Spleen (tissue), 11 donors: ENCODE measurements around the gene AOC2. TPM values are rescaled to one million over a fixed set of nuclear protein-coding genes. Genes with fewer than 3 reads are reported as not detected.
"Not testable (repeated sequence)": the region's sequence is repeated elsewhere in the genome, so short reads cannot be mapped to it uniquely, and the experiment has no call there.

Experiments
- DNase-seq: peaks from one replicate; pipeline ENCODE4 v3.0.0-alpha.2; 2020
- H3K27ac ChIP-seq, 8 donors: fragments of 200-600 bp; sonication (generic) in 7 of 8; 1 replicate in 4 of 8; 2 replicates in 4 of 8; pipeline versions ENCODE4 v1.5.0 to v1.8.0; 2016 to 2021; ENCODE audit warnings: inconsistent platforms in 4 of 8, mild to moderate bottlenecking in 4 of 8, moderate library complexity in 1 of 8
- H3K27me3 ChIP-seq, 7 donors: fragments of 200-600 bp; sonication (generic) in 6 of 7; replicated peaks in 1 of 7; 1 replicate in 4 of 7; 2 replicates in 3 of 7; pipeline versions ENCODE4 v1.5.0 to v1.8.0; 2016 to 2021; ENCODE audit warnings: inconsistent platforms in 3 of 7, mild to moderate bottlenecking in 1 of 7
- H3K36me3 ChIP-seq, 6 donors: fragments of 200-600 bp; sonication (generic) in 5 of 6; 1 replicate in 4 of 6; 2 replicates in 2 of 6; pipeline versions ENCODE4 v1.5.0 to v1.8.0; 2016 to 2021; ENCODE audit warnings: inconsistent platforms in 2 of 6
- H3K4me1 ChIP-seq, 6 donors: fragments of 200-600 bp; sonication (generic) in 5 of 6; 1 replicate in 3 of 6; 2 replicates in 3 of 6; pipeline versions ENCODE4 v1.5.0 to v1.8.0; 2016 to 2021; ENCODE audit warnings: inconsistent platforms in 3 of 6
- H3K4me3 ChIP-seq, 8 donors: fragments of 200-600 bp; sonication (generic) in 7 of 8; 1 replicate in 4 of 8; 2 replicates in 4 of 8; pipeline versions ENCODE4 v1.5.0 to v1.8.0; 2016 to 2021; ENCODE audit warnings: inconsistent platforms in 4 of 8, mild to moderate bottlenecking in 4 of 8, moderate library complexity in 2 of 8
- H3K9me3 ChIP-seq, 8 donors: fragments of 200-600 bp; sonication (generic) in 7 of 8; 1 replicate in 4 of 8; 2 replicates in 4 of 8; pipeline versions ENCODE4 v1.5.0 to v1.8.0; 2016 to 2021; ENCODE audit warnings: inconsistent platforms in 4 of 8
- CTCF ChIP-seq, 11 experiments: fragments of 200-600 bp in 7 of 11; fragments of 450-650 bp in 4 of 11; sonication (generic) in 4 of 11; IDR thresholded peaks in 8 of 11; conservative IDR thresholded peaks in 3 of 11; 1 replicate in 7 of 11; 2 replicates in 4 of 11; pipeline versions ENCODE4 v1.4.0 to v1.8.0; 2016 to 2021; ENCODE audit warnings: antibody characterized with exemption in 11 of 11, inconsistent platforms in 4 of 11, mild to moderate bottlenecking in 1 of 11
- POLR2A ChIP-seq, 3 donors: fragments of 450-650 bp; IDR thresholded peaks; one replicate each; pipeline ENCODE4 v1.5.1; 2017; ENCODE audit warnings: antibody characterized with exemption in 3 of 3, mild to moderate bottlenecking in 1 of 3
- POLR2AphosphoS5 ChIP-seq, 3 donors: sonication (generic); formaldehyde crosslinking; IDR thresholded peaks; one replicate each; pipeline ENCODE4 v1.5.1; 2017; ENCODE audit warnings: antibody characterized with exemption in 3 of 3
- WGBS, 5 donors: extraction: QIAGEN DNeasy Blood & Tissue Kit in 3 of 5; methylation state at CpG; one replicate each; pipeline versions ENCODE4 v1.1.5 to v1.1.7; 2013 to 2018; 5-methylcytosine and 5-hydroxymethylcytosine counted together
- intact Hi-C: fragments of 100-400 bp; cut with DNase I; formaldehyde crosslinking; loops from one replicate; pipeline ENCODE4 v1.15.0; 2023; ENCODE audit warnings: low total_unique reads
- microRNA-seq, 3 donors: library from miRNA; unstranded; fragments of <30 nt; microRNA quantifications; one replicate each; pipeline versions ENCODE4 to v1.1.0, GENCODE V29; 2019 to 2020
- polyA plus RNA-seq, 3 donors: library from polyadenylated mRNA; stranded (reverse); fragments of 200-250 nt; gene quantifications; one replicate each; pipeline ENCODE4 v1.2.1, GENCODE V29; 2013
- small RNA-seq, 4 donors: library from RNA; depleted of rRNA; stranded (forward); fragments of <200 nt; gene quantifications; one replicate each; pipeline ENCODE3, GENCODE V24; 2016
- total RNA-seq, 7 donors: library from RNA; depleted of rRNA in 3 of 7; stranded (reverse); fragments of >200 nt in 3 of 7; fragmentation: NEBNext Ultra II Directional in 4 of 7; extraction: Animal tissue kit (Norgen Biotek cat#: 25700) in 4 of 7; gene quantifications; one replicate each; pipeline versions ENCODE4 v1.1.0 to v1.2.1, GENCODE V29; 2016 to 2021
- donor health status: healthy with polysubstance abuse.
- donor health status: DM: no; HTN: no; CAD: no; lungs with moderate emphysema.
- donor health status: DM: no; HTN: no; CAD: no.
- donor health status: Bipolar disorder and iron deficiency.
- donor health status: healthy.
- donor health status: DM: no; HTN: no; CAD: no.
- donor health status: DM: yes; HTN: yes; CAD: no.

AOC2 gene
- total and polyA plus RNA-seq, 10 donors: 0.59 to 3.6 (median 2.6) TPM

GRCh38 chr17:42898147-42898811 lies 53.9 kb downstream of the AOC2 start:
- WGBS, 5 donors: 77 to 91% (median 88%) methylated on average over 7 of the region's 7 CpGs
- Histone ChIP-seq H3K9me3 (no peaks in the 10 kb centered on the region), H3K27me3 (peaks cover 0 to 4% (median 0%) of the 10 kb centered on the region in 7 donors), H3K4me1 (peaks cover 0 to 20% (median 12%) of the 10 kb centered on the region in 6 donors), H3K4me3 (no peak overlapping the region), H3K27ac (no peak overlapping the region), H3K36me3 (no peaks in the 10 kb centered on the region)
- DNase-seq: no peak
- intact Hi-C loops: no loop called here
- no peak for TF ChIP-seq CTCF (IDR thresholded peaks at IDR 0.05 in 8 of 11, conservative IDR thresholded peaks at IDR 0.05 in 3 of 11)
- no peak for TF ChIP-seq POLR2A (IDR thresholded peaks at IDR 0.05)
- TF ChIP-seq POLR2AphosphoS5 (IDR thresholded peaks at IDR 0.05): no peak

GRCh38 chr17:42899981-42900380 lies 55.6 kb downstream of the AOC2 start:
- DNase-seq, H3K36me3 ChIP-seq, H3K27me3 ChIP-seq, H3K4me1 ChIP-seq, H3K27ac ChIP-seq, intact Hi-C loops, H3K4me3 ChIP-seq, H3K9me3 ChIP-seq: not testable (repeated sequence)
- WGBS, 5 donors: 81 to 93% (median 85%) methylated on average over 3 of the region's 3 CpGs

Small RNAs within 50 kb of the gene (microRNA-seq; reads per million reads assigned to microRNA genes)
- 0 to 0.72 (median 0.28) reads per million in 3 donors for gene MIR6781

Small RNAs within 50 kb of the gene (small RNA-seq; reads per million reads assigned to genes)
- gene MIR6781: 0 reads per million in 4 donors
- 0 reads per million in 4 donors for gene RNU6-287P

Other genes with a start within 250 kb of the AOC2 start
- 10 to 100 TPM; 65.8 to 87.5 (median 80.5) TPM for gene RETREG3, start 235.2 kb upstream of the AOC2 start, total RNA-seq
- gene RETREG3, start 235.2 kb upstream of the AOC2 start, polyA plus RNA-seq: 10 to 100 TPM; 20.3 to 30.9 (median 30.3) TPM
- gene TUBG1, start 234.9 kb upstream of the AOC2 start, total RNA-seq: 10 to 100 TPM; 20.4 to 33.8 (median 26.3) TPM
- 10 to 100 TPM in 2 of 3 donors, 1 to 10 TPM in 1; 9.5 to 19.4 (median 16.9) TPM for gene TUBG1, start 234.9 kb upstream of the AOC2 start, polyA plus RNA-seq
- gene TUBG2, start 185.3 kb upstream of the AOC2 start, total RNA-seq: 10 to 100 TPM; 13.8 to 24.9 (median 16.6) TPM
- gene TUBG2, start 185.3 kb upstream of the AOC2 start, polyA plus RNA-seq: 10 to 100 TPM in 1 of 3 donors, 1 to 10 TPM in 2; 4.9 to 12.5 (median 8.4) TPM
- gene PLEKHH3, start 167.6 kb upstream of the AOC2 start, total RNA-seq: 10 to 100 TPM; 10.8 to 19.5 (median 14.6) TPM
- gene PLEKHH3, start 167.6 kb upstream of the AOC2 start, polyA plus RNA-seq: 10 to 100 TPM in 2 of 3 donors, 1 to 10 TPM in 1; 9.4 to 16.0 (median 13.1) TPM
- gene CCR10, start 162.7 kb upstream of the AOC2 start, total RNA-seq: 1 to 10 TPM in 5 of 7 donors, under 1 TPM in 2; 0.51 to 4.7 (median 2.0) TPM
- gene CCR10, start 162.7 kb upstream of the AOC2 start, polyA plus RNA-seq: 1 to 10 TPM in 1 of 3 donors, under 1 TPM in 2; 0.71 to 1.1 (median 0.76) TPM
- gene CNTNAP1, start 162.0 kb upstream of the AOC2 start, total RNA-seq: 10 to 100 TPM in 3 of 7 donors, 1 to 10 TPM in 4; 3.9 to 11.2 (median 7.5) TPM
- 1 to 10 TPM; 1.1 to 3.1 (median 1.6) TPM for gene CNTNAP1, start 162.0 kb upstream of the AOC2 start, polyA plus RNA-seq
- 100 to 1,000 TPM in 1 of 7 donors, 10 to 100 TPM in 6; 62.3 to 104 (median 75.5) TPM for gene EZH1, start 99.5 kb upstream of the AOC2 start, total RNA-seq
- gene EZH1, start 99.5 kb upstream of the AOC2 start, polyA plus RNA-seq: 10 to 100 TPM; 24.1 to 27.9 (median 27.1) TPM
- 10 to 100 TPM in 6 of 7 donors, 1 to 10 TPM in 1; 9.7 to 34.3 (median 27.0) TPM for gene RAMP2, start 83.4 kb upstream of the AOC2 start, total RNA-seq
- gene RAMP2, start 83.4 kb upstream of the AOC2 start, polyA plus RNA-seq: 10 to 100 TPM; 21.5 to 51.7 (median 36.0) TPM
- 10 to 100 TPM; 29.6 to 41.1 (median 34.5) TPM for gene VPS25, start 71.1 kb upstream of the AOC2 start, total RNA-seq
- 10 to 100 TPM; 31.0 to 47.7 (median 41.4) TPM for gene VPS25, start 71.1 kb upstream of the AOC2 start, polyA plus RNA-seq
- gene WNK4, start 64.0 kb upstream of the AOC2 start, total RNA-seq: under 1 TPM in 3 of 7 donors, not detected in 4; 0.10 to 0.52 (median 0.41) TPM
- under 1 TPM in 2 of 3 donors, not detected in 1; 0.04 to 0.06 TPM for gene WNK4, start 64.0 kb upstream of the AOC2 start, polyA plus RNA-seq
- 10 to 100 TPM; 30.0 to 62.0 (median 39.0) TPM for gene COA3, start 45.9 kb upstream of the AOC2 start, total RNA-seq
- 100 to 1,000 TPM in 1 of 3 donors, 10 to 100 TPM in 2; 65.6 to 126 (median 97.1) TPM for gene COA3, start 45.9 kb upstream of the AOC2 start, polyA plus RNA-seq
- not detected for gene CNTD1, start 45.7 kb upstream of the AOC2 start, total RNA-seq
- gene CNTD1, start 45.7 kb upstream of the AOC2 start, polyA plus RNA-seq: under 1 TPM; 0.17 to 0.26 (median 0.24) TPM
- 100 to 1,000 TPM in 2 of 7 donors, 10 to 100 TPM in 5; 76.4 to 113 (median 95.6) TPM for gene BECN1, start 20.3 kb upstream of the AOC2 start, total RNA-seq
- gene BECN1, start 20.3 kb upstream of the AOC2 start, polyA plus RNA-seq: 10 to 100 TPM; 43.0 to 57.8 (median 50.2) TPM
- 10 to 100 TPM; 66.9 to 96.4 (median 77.4) TPM for gene PSME3, start 11.2 kb upstream of the AOC2 start, total RNA-seq
- gene PSME3, start 11.2 kb upstream of the AOC2 start, polyA plus RNA-seq: 10 to 100 TPM; 19.1 to 46.0 (median 29.6) TPM
- 10 to 100 TPM; 14.0 to 32.5 (median 23.5) TPM for gene AOC3, start 6.6 kb downstream of the AOC2 start, total RNA-seq
- gene AOC3, start 6.6 kb downstream of the AOC2 start, polyA plus RNA-seq: 10 to 100 TPM in 2 of 3 donors, 1 to 10 TPM in 1; 7.1 to 14.6 (median 12.3) TPM
- gene G6PC1, start 56.2 kb downstream of the AOC2 start, total RNA-seq: not detected
- not detected for gene G6PC1, start 56.2 kb downstream of the AOC2 start, polyA plus RNA-seq
- gene AARSD1, start 119.9 kb downstream of the AOC2 start, total RNA-seq: 10 to 100 TPM; 13.1 to 44.2 (median 31.5) TPM
- 10 to 100 TPM; 39.8 to 55.6 (median 50.3) TPM for gene AARSD1, start 119.9 kb downstream of the AOC2 start, polyA plus RNA-seq
- gene PTGES3L, start 135.5 kb downstream of the AOC2 start, total RNA-seq: 1 to 10 TPM in 3 of 7 donors, under 1 TPM in 3, not detected in 1; 0.61 to 1.8 (median 1.1) TPM
- gene PTGES3L, start 135.5 kb downstream of the AOC2 start, polyA plus RNA-seq: under 1 TPM; 0.70 to 0.93 (median 0.89) TPM
- gene RUNDC1, start 136.0 kb downstream of the AOC2 start, total RNA-seq: 10 to 100 TPM; 17.1 to 27.9 (median 22.4) TPM
- gene RUNDC1, start 136.0 kb downstream of the AOC2 start, polyA plus RNA-seq: 10 to 100 TPM in 1 of 3 donors, 1 to 10 TPM in 2; 6.7 to 10.5 (median 8.2) TPM
- gene RPL27, start 153.8 kb downstream of the AOC2 start, total RNA-seq: 1,000 to 10,000 TPM in 3 of 7 donors, 100 to 1,000 TPM in 4; 702 to 1,170 (median 925) TPM
- gene RPL27, start 153.8 kb downstream of the AOC2 start, polyA plus RNA-seq: 1,000 to 10,000 TPM; 5,502 to 6,357 (median 5,985) TPM
- gene IFI35, start 162.2 kb downstream of the AOC2 start, total RNA-seq: 10 to 100 TPM; 45.5 to 63.3 (median 51.9) TPM
- gene IFI35, start 162.2 kb downstream of the AOC2 start, polyA plus RNA-seq: 10 to 100 TPM; 38.0 to 64.8 (median 40.6) TPM
- gene VAT1, start 177.8 kb downstream of the AOC2 start, total RNA-seq: 100 to 1,000 TPM in 1 of 7 donors, 10 to 100 TPM in 6; 55.4 to 144 (median 79.0) TPM
- gene VAT1, start 177.8 kb downstream of the AOC2 start, polyA plus RNA-seq: 10 to 100 TPM; 20.3 to 64.5 (median 27.0) TPM
- under 1 TPM; 0.09 to 0.47 (median 0.32) TPM for gene RND2, start 180.7 kb downstream of the AOC2 start, total RNA-seq
- gene RND2, start 180.7 kb downstream of the AOC2 start, polyA plus RNA-seq: under 1 TPM; 0.11 to 0.42 (median 0.17) TPM